Measurements from ENCODE around the gene ANGEL2. TPM values are rescaled to one million over a fixed set of nuclear protein-coding genes. Genes with fewer than 3 reads are reported as not detected.

The ANGEL2 gene
- total RNA-seq, 1 experiment from 2014 or later = 25.5 TPM

DNA sequence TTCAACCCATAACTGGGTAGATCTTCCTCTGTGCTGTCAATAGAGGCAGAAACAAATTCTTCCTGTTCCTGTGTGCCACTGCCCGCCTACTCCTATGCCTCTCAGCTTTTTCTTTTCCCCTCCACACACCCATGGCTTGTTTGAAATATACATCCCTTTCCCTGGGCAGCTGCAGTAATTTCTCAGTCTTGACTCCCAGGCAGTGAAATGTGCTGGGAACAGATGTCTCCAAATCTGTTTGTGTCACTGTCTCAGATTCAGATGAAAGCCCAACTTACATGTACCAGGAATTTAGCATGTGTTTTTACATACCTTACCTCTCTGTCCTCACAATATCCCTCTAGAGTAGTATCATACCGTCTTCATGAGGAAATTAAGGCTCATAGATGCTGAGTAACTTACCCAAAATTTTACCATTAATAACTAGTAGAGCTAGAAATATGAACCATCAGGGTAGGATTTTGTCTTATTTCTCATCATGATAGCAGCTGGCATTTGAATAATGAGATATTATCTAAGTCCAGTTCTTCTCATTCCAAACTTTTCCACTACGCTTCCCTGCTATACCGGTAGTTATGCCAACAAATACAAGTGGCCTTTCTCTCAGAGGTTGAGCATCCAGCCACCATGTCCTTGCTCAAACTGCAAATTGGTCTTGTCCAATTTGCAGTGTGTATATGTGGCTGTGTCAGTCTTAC, 70.1 kb downstream of the ANGEL2 start:
- RAD21 ChIA-PET (ENCODE audit: low non-redundant PET in 1 of 2, low total read pairs in 2 of 2, uncharacterized antibody in 2 of 2, unreplicated experiment in 2 of 2) = no interaction called here
- Histone ChIP-seq H3K27me3 (ENCODE audit: insufficient read depth, low read length) (no peaks in the 10 kb centered on the region), H4K20me1 (ENCODE audit: insufficient read depth) (no peaks in the 10 kb centered on the region), H3K9me3 (ENCODE audit: control insufficient read depth in 1 of 2, insufficient read depth in 1 of 2, low read depth in 1 of 2, low read length in 2 of 2) (no peaks in the 10 kb centered on the region), H3K36me3 (ENCODE audit: control insufficient read depth in 1 of 2, insufficient read depth in 2 of 2, low read length in 2 of 2) (no peaks in the 10 kb centered on the region), H3K79me2 (ENCODE audit: insufficient read depth, low read length) (no peaks in the 10 kb centered on the region), H3K4me3 (replicated peaks in 1 of 2; ENCODE audit: low read depth in 1 of 2, low read length in 2 of 2) (no peak overlapping the region), H3K27ac (ENCODE audit: low read depth, low read length) (no peak overlapping the region), H3K9me2 (ENCODE audit: insufficient read depth) (no peaks in the 10 kb centered on the region), H3K4me1 (ENCODE audit: control insufficient read depth in 1 of 2, insufficient read depth in 2 of 2, low read length in 2 of 2) (peaks cover 2 to 8% of the 10 kb centered on the region in 2 experiments; a peak in 3 of 4 replicates), H2AFZ (ENCODE audit: low read depth, low read length, poor library complexity, severe bottlenecking) (no peak overlapping the region), H3K9ac (ENCODE audit: low read length) (no peak overlapping the region), H3K4me2 (ENCODE audit: low read length) (no peak overlapping the region)
- no TSS peak for BruUV-seq (replicated peaks)
- TF ChIP-seq EZH2 (IDR thresholded peaks at IDR 0.05) = no peak
- no peak for TF ChIP-seq POLR2A (IDR thresholded peaks at IDR 0.05; ENCODE audit: borderline replicate concordance, extremely low read depth, insufficient read depth, insufficient read length)
- no peak for TF ChIP-seq RAD21 (IDR thresholded peaks at IDR 0.05; ENCODE audit: low read depth)
- no peak for TF ChIP-seq CEBPB (IDR thresholded peaks at IDR 0.05; ENCODE audit: low read depth)
- TF ChIP-seq POLR2AphosphoS5 (IDR thresholded peaks at IDR 0.05; ENCODE audit: low read depth, low read length) = no peak
- no peak for TF ChIP-seq SIN3A (IDR thresholded peaks at IDR 0.05; ENCODE audit: low read depth)
- TF ChIP-seq, protein P1, sequence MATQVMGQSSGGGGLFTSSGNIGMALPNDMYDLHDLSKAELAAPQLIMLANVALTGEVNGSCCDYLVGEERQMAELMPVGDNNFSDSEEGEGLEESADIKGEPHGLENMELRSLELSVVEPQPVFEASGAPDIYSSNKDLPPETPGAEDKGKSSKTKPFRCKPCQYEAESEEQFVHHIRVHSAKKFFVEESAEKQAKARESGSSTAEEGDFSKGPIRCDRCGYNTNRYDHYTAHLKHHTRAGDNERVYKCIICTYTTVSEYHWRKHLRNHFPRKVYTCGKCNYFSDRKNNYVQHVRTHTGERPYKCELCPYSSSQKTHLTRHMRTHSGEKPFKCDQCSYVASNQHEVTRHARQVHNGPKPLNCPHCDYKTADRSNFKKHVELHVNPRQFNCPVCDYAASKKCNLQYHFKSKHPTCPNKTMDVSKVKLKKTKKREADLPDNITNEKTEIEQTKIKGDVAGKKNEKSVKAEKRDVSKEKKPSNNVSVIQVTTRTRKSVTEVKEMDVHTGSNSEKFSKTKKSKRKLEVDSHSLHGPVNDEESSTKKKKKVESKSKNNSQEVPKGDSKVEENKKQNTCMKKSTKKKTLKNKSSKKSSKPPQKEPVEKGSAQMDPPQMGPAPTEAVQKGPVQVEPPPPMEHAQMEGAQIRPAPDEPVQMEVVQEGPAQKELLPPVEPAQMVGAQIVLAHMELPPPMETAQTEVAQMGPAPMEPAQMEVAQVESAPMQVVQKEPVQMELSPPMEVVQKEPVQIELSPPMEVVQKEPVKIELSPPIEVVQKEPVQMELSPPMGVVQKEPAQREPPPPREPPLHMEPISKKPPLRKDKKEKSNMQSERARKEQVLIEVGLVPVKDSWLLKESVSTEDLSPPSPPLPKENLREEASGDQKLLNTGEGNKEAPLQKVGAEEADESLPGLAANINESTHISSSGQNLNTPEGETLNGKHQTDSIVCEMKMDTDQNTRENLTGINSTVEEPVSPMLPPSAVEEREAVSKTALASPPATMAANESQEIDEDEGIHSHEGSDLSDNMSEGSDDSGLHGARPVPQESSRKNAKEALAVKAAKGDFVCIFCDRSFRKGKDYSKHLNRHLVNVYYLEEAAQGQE (IDR thresholded peaks at IDR 0.05; ENCODE audit: low read depth) = no peak
- TF ChIP-seq, protein P2, sequence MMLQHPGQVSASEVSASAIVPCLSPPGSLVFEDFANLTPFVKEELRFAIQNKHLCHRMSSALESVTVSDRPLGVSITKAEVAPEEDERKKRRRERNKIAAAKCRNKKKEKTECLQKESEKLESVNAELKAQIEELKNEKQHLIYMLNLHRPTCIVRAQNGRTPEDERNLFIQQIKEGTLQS (IDR thresholded peaks at IDR 0.05) = no peak
- TF ChIP-seq, protein P3, sequence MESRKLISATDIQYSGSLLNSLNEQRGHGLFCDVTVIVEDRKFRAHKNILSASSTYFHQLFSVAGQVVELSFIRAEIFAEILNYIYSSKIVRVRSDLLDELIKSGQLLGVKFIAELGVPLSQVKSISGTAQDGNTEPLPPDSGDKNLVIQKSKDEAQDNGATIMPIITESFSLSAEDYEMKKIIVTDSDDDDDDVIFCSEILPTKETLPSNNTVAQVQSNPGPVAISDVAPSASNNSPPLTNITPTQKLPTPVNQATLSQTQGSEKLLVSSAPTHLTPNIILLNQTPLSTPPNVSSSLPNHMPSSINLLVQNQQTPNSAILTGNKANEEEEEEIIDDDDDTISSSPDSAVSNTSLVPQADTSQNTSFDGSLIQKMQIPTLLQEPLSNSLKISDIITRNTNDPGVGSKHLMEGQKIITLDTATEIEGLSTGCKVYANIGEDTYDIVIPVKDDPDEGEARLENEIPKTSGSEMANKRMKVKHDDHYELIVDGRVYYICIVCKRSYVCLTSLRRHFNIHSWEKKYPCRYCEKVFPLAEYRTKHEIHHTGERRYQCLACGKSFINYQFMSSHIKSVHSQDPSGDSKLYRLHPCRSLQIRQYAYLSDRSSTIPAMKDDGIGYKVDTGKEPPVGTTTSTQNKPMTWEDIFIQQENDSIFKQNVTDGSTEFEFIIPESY (IDR thresholded peaks at IDR 0.05; ENCODE audit: extremely low read depth, insufficient replicate concordance, low read length) = no peak
- no peak for TF ChIP-seq FOSL1 (IDR thresholded peaks at IDR 0.05; ENCODE audit: low read depth)
- TF ChIP-seq, protein P4, sequence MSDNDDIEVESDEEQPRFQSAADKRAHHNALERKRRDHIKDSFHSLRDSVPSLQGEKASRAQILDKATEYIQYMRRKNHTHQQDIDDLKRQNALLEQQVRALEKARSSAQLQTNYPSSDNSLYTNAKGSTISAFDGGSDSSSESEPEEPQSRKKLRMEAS (IDR thresholded peaks at IDR 0.05) = no peak
- TF ChIP-seq YY1 (IDR thresholded peaks at IDR 0.05; ENCODE audit: extremely low read depth, insufficient replicate concordance, low read depth, low read length) = no peak
- no peak for TF ChIP-seq CBX3 (IDR thresholded peaks at IDR 0.05; ENCODE audit: low read depth)
- no peak for TF ChIP-seq JUND (IDR thresholded peaks at IDR 0.05)
- no peak for TF ChIP-seq ZFX (IDR thresholded peaks at IDR 0.05)
- intact Hi-C loops (cut with micrococcal nuclease) = no loop called here
- ATAC-seq (no peak), DNase-seq (ENCODE audit: low read depth, low spot score) (no peak)
- CTCF ChIA-PET = no interaction called here
- POLR2A ChIA-PET = no interaction called here

Measured in HCT116 (cell line).